Sigmoid colon (tissue), 7 donors: Measurements from ENCODE around the gene LMF2. TPM values are rescaled to one million over a fixed set of nuclear protein-coding genes. Genes with fewer than 3 reads are reported as not detected.

Source experiments
- DNase-seq: peaks from one replicate; pipeline ENCODE4 v3.0.0-alpha.2; 2019
- H3K27ac ChIP-seq, 4 donors: fragments of 200-600 bp; sonication (generic); one replicate each; pipeline ENCODE4 v1.5.1; 2016 to 2019; ENCODE audit warnings: mild to moderate bottlenecking in 1 of 4
- H3K27me3 ChIP-seq, 3 donors: fragments of 200-600 bp; sonication (generic); one replicate each; pipeline ENCODE4 v1.5.1; 2019; ENCODE audit warnings: mild to moderate bottlenecking in 1 of 3
- H3K36me3 ChIP-seq, 4 donors: fragments of 200-600 bp; sonication (generic); one replicate each; pipeline ENCODE4 v1.5.1; 2016 to 2019
- H3K4me1 ChIP-seq, 4 donors: fragments of 200-600 bp; sonication (generic); one replicate each; pipeline ENCODE4 v1.5.1; 2017 to 2019
- H3K4me3 ChIP-seq, 4 donors: fragments of 200-600 bp; sonication (generic); one replicate each; pipeline ENCODE4 v1.5.1; 2017 to 2019; ENCODE audit warnings: mild to moderate bottlenecking in 2 of 4, moderate library complexity in 1 of 4
- H3K9me3 ChIP-seq, 4 donors: fragments of 200-600 bp in 3 of 4; sonication (generic) in 3 of 4; one replicate each; pipeline versions ENCODE4 v1.5.1 to v1.6.1; 2013 to 2019
- EP300 ChIP-seq, 4 donors: sonication (generic); formaldehyde crosslinking; IDR thresholded peaks; one replicate each; pipeline ENCODE4 v1.6.1; 2017; ENCODE audit warnings: antibody characterized with exemption in 4 of 4
- POLR2A ChIP-seq, 2 donors: fragments of 450-650 bp; IDR thresholded peaks; one replicate each; pipeline ENCODE4 v1.6.1; 2016; ENCODE audit warnings: antibody characterized with exemption in 2 of 2, mild to moderate bottlenecking in 2 of 2, moderate library complexity in 2 of 2
- POLR2AphosphoS5 ChIP-seq, 4 donors: sonication (generic); formaldehyde crosslinking; IDR thresholded peaks; one replicate each; pipeline ENCODE4 v1.6.1; 2017; ENCODE audit warnings: antibody characterized with exemption in 4 of 4
- WGBS, 2 donors: extraction: QIAGEN DNeasy Blood & Tissue Kit; methylation state at CpG; one replicate each; pipeline ENCODE4 v1.1.7; 2013; 5-methylcytosine and 5-hydroxymethylcytosine counted together
- intact Hi-C: fragments of 100-400 bp; cut with DNase I; formaldehyde crosslinking; loops from one replicate; pipeline ENCODE4 v1.15.1; 2023
- polyA plus RNA-seq, 3 donors: library from polyadenylated mRNA; stranded (reverse); fragments of 200-250 nt; gene quantifications; one replicate each; pipeline ENCODE4 v1.2.3, GENCODE V29; 2013
- total RNA-seq, 4 donors: library from RNA; depleted of rRNA; stranded (reverse); fragments of >200 nt; gene quantifications; one replicate each; pipeline ENCODE4 v1.1.0, GENCODE V29; 2016
- TF ChIP-seq, protein P1 (sequence below), 4 experiments: fragments of 450-650 bp in 3 of 4; fragments of 200-600 bp in 1 of 4; IDR thresholded peaks; one replicate each; pipeline ENCODE4 v1.5.1; 2016 to 2019; ENCODE audit warnings: antibody characterized with exemption in 4 of 4, mild to moderate bottlenecking in 3 of 4, moderate library complexity in 2 of 4
- donor health status: healthy with polysubstance abuse.
- donor health status: Bipolar disorder and iron deficiency.
- donor health status: healthy.

Gene LMF2
- total and polyA plus RNA-seq, 7 donors = 7.2 to 61.1 (median 41.4) TPM

DNA sequence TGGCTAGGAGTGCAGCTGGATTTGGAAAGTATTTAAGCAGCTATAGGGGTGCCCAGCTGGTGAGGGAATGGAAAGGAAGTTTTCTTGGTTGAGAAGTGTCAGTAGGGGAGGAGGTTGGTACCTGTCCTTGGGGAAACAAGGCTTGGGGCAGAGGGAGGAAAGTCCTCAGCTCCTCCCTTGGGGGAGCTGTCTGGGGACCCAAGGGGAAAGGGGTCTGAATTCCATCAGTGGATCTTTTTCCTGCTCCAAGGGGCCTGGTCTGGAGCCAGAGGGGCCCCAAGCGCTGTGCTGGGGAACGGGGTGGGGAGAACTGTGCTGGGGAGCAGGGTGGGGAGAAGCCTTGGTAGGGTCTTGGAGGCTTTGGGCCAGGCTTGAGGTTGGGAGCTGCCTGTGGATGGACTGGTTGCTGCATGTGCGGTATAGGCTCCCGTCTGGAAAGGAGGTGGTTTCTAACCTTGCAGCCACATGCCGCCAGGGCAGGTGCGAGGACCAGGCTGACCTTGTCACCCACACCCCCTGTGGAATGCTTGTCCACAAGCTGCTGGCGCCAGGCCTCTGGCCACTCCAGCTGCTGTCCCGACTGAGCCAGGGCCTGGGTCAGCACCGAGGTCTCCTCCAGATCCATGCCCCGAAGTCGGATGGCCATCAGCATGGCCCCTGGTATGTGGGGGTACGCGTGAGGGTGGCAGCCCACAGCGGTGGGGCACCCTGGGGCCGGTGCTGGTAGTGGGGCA is 21.3 kb upstream of the LMF2 start:
- Histone ChIP-seq H3K9me3 (no peaks in the 10 kb centered on the region), H3K4me3 (peak overlapping the region; percentile 24 to 54 (median 50)), H3K36me3 (peaks cover 0 to 4% (median 2%) of the 10 kb centered on the region in 4 donors), H3K27ac (peak overlapping the region; percentile 73 to 93 (median 81)), H3K4me1 (peaks cover 0 to 74% (median 59%) of the 10 kb centered on the region in 4 donors), H3K27me3 (peaks cover 33 to 52% (median 46%) of the 10 kb centered on the region in 3 donors)
- intact Hi-C loops = loop anchor here (5.0 kb wide), 3 partner anchors 33 to 282 kb away; partner anchors contain the start of genes ARSA, SYCE3 and TUBGCP6
- 69 to 73% methylated on average over 15 of the region's 15 CpGs for WGBS, 2 donors
- DNase-seq = no peak
- TF ChIP-seq POLR2AphosphoS5 (IDR thresholded peaks at IDR 0.05) (no peak), EP300 (IDR thresholded peaks at IDR 0.05) (no peak), POLR2A (IDR thresholded peaks at IDR 0.05) (no peak)
- TF ChIP-seq, protein P1, sequence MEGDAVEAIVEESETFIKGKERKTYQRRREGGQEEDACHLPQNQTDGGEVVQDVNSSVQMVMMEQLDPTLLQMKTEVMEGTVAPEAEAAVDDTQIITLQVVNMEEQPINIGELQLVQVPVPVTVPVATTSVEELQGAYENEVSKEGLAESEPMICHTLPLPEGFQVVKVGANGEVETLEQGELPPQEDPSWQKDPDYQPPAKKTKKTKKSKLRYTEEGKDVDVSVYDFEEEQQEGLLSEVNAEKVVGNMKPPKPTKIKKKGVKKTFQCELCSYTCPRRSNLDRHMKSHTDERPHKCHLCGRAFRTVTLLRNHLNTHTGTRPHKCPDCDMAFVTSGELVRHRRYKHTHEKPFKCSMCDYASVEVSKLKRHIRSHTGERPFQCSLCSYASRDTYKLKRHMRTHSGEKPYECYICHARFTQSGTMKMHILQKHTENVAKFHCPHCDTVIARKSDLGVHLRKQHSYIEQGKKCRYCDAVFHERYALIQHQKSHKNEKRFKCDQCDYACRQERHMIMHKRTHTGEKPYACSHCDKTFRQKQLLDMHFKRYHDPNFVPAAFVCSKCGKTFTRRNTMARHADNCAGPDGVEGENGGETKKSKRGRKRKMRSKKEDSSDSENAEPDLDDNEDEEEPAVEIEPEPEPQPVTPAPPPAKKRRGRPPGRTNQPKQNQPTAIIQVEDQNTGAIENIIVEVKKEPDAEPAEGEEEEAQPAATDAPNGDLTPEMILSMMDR (IDR thresholded peaks at IDR 0.05) = no peak

DNA sequence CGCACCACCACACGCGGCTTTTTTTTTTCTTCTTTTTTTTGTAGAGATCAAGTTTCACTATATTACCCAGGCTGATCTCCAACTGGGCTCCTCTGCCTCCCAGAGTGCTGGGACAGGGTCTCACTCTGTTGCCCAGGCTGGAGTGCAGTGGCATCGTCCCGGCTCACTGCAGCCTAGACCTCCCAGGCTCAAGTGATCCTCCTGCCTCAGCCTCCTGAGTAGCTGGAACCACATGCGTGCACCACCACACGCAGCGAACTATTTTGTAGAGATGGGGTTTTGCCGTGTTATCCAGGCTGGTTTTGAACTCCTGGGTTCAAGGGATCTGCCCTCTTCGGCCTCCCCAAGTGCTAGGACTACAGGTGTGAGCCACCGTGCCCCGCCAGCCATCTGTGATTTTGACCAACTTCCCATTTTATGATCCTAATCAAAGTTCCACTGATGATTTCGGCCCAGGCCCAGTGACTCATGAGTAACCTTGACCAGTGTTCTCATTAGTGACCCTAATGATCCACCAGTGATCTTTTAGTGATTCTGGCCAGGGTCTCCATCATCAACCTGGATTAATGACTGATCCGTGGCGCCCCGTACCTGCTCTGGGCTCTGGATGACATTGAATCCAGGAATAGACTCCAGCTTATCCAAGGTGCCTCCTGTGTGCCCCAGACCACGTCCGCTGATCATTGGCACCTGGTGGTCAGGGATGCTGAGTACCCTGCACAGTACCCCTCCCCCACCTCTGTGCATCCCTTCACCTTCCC is 20.6 kb upstream of the LMF2 start:
- Histone ChIP-seq H3K36me3 (peaks cover 4 to 11% (median 9%) of the 10 kb centered on the region in 4 donors), H3K4me1 (peaks cover 0 to 80% (median 59%) of the 10 kb centered on the region in 4 donors), H3K9me3 (no peaks in the 10 kb centered on the region), H3K4me3 (peak overlapping the region in 1 of 4 donors; percentile 54), H3K27me3 (peaks cover 33 to 45% (median 39%) of the 10 kb centered on the region in 3 donors), H3K27ac (peak overlapping the region in 2 of 4 donors; percentile 83 to 92)
- intact Hi-C loops = loop anchor here (5.0 kb wide), 3 partner anchors 34 to 281 kb away; partner anchors contain the start of genes ARSA, SYCE3 and TUBGCP6
- DNase-seq = no peak
- TF ChIP-seq, protein P1 (IDR thresholded peaks at IDR 0.05) = no peak
- no peak for TF ChIP-seq POLR2AphosphoS5 (IDR thresholded peaks at IDR 0.05)
- TF ChIP-seq EP300 (IDR thresholded peaks at IDR 0.05) = no peak
- TF ChIP-seq POLR2A (IDR thresholded peaks at IDR 0.05) = no peak
- WGBS, 2 donors = 87 to 91% methylated on average over 18 of the region's 18 CpGs

DNA sequence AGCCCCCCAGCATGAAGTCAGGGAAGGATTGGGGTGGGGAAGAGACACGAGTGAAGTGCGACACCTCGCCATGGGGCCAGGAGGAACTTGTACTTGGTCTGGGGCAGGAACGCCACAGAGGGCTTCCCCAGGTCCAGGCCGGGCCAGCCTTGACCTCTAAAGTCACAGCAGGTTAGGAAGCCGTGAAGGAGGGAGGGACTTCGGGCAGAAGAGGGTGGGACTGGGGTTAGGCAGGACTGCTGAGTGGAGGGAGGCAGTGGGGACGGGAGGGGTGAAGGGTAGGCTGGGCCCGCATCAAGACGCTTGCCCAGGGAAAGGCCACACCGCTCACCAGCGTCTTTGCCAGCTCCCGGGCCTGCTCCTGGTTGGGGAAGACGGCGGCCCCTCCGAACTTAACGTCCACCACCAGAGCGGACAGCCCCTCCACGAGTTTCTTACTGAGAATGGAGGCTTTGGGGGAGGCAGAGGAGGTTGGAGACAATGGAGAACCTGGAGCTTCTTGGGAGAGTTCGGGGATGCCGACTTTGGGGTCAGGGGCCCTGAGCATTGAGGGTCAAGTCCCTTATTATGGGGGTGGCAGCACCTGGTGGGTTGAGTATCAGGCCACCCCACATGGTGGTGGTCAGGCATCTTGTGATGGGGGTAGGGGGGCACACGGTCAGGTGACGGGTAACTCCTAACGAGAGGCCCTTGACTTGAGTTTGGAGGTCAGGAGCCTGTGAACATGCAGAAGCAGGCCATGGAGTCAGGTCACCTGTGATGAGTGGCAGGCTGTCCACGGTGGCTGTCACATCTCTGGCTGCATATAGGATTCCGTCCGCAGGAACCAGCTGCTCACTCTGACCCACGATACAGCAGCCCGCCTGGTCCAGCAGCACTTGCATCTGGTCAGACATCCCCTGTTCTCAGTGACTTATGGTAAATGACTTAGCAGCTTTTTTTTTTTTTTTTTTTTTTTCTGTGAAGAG is 19.6 kb upstream of the LMF2 start:
- Histone ChIP-seq H3K4me1 (peaks cover 0 to 74% (median 55%) of the 10 kb centered on the region in 4 donors), H3K27ac (peak overlapping the region; percentile 92 to 94 (median 94)), H3K4me3 (peak overlapping the region; percentile 48 to 81 (median 74)), H3K36me3 (peaks cover 14 to 21% (median 18%) of the 10 kb centered on the region in 4 donors), H3K27me3 (peaks cover 25 to 35% (median 32%) of the 10 kb centered on the region in 3 donors), H3K9me3 (no peaks in the 10 kb centered on the region)
- 50 to 54% methylated on average over 29 of the region's 29 CpGs for WGBS, 2 donors
- TF ChIP-seq, protein P1 (IDR thresholded peaks at IDR 0.05) = no peak
- TF ChIP-seq EP300 (IDR thresholded peaks at IDR 0.05) = no peak
- no peak for TF ChIP-seq POLR2A (IDR thresholded peaks at IDR 0.05)
- peak in 2 of 4 donors; percentile 11 to 20 for TF ChIP-seq POLR2AphosphoS5 (IDR thresholded peaks at IDR 0.05)
- peak; percentile 82 for DNase-seq
- intact Hi-C loops = loop anchor here (5.0 kb wide), 3 partner anchors 35 to 280 kb away; partner anchors contain the start of genes ARSA, SYCE3 and TUBGCP6
